ENCODE data around the gene NECAB2.

Gene NECAB2

DNA sequence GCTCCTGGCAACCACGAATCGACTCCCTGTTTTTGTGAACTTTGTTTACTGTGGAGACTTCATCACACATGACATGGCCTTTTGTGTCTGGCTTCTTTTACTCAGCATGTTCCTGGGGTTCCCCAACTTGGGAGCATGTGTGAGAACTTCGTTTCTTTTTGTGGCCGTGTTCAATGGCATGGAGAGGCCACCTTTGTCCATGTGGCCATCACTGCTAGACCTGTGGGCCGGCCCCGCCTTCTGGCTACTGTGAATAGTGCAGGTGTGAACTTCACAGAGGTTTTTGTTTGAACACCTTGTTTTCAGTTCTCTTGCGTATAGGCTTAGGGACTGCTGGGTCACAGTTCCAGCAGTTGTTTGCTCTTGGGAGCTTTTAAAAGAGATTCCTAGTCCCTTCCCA lies 80.2 kb downstream of the NECAB2 start:
- TF ChIP-seq CTCF (conservative IDR thresholded peaks at IDR 0.05; ENCODE audit: low read depth, low read length): peak; percentile 42
- DNase-seq (ENCODE audit: low read depth): no peak
- no peak overlapping the region for H3K4me3 ChIP-seq (ENCODE audit: low read length)

DNA sequence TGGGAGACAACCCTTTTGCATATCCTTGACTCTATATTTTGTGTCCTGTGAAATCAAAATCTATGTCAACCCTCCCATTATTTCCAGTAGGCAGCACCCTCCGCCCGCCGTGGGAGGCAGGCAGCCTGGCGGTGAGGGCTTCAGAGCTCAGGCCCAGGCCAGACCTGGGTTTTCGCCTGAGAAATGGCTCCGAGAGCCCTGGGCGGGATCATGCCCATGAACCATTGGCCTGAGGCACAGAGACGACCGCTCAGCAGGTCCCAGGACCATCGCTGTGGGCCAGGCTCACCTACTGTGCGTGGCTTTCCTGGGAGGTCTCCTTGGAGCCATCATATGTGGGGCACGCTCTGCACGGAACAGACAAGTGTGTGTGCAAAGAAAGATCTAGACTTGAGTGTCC lies 80.8 kb downstream of the NECAB2 start:
- TF ChIP-seq CTCF (conservative IDR thresholded peaks at IDR 0.05; ENCODE audit: low read depth, low read length): no peak
- DNase-seq (ENCODE audit: low read depth): no peak
- no peak overlapping the region for H3K4me3 ChIP-seq (ENCODE audit: low read length)

GRCh38 chr16:84049403-84050060 lies 81.5 kb downstream of the NECAB2 start:
- H3K4me3 ChIP-seq (ENCODE audit: low read length): no peak overlapping the region
- no peak for TF ChIP-seq CTCF (conservative IDR thresholded peaks at IDR 0.05; ENCODE audit: low read depth, low read length)
- DNase-seq (ENCODE audit: low read depth): no peak

DNA sequence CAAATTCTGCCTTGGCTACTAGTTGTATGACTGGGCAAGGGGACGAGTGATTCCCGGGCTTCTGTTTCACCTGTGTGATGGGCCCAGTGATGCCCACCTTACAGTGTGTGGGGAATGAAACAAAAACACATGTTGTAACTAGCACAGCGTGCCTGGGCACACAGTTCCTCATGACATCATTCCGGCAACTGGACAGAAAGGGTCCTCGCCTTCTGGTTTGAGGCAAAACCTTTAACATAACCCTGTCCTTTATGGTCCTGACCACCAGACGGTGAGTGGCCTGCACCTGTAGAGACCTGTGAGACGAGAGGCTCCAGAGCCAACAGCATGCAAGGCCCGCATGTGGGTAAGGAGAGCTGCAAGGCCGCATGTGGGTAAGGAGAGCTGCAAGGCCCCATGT lies 82.3 kb downstream of the NECAB2 start:
- no peak for DNase-seq (ENCODE audit: low read depth)
- TF ChIP-seq CTCF (conservative IDR thresholded peaks at IDR 0.05; ENCODE audit: low read depth, low read length): no peak
- no peak overlapping the region for H3K4me3 ChIP-seq (ENCODE audit: low read length)

GRCh38 chr16:84052071-84052622 lies 84.1 kb downstream of the NECAB2 start:
- DNase-seq (ENCODE audit: low read depth): no peak
- no peak for TF ChIP-seq CTCF (conservative IDR thresholded peaks at IDR 0.05; ENCODE audit: low read depth, low read length)

More at GRCh38 chr16:84052071-84052622, 84.1 kb downstream of the NECAB2 start:
- H3K4me3 ChIP-seq (ENCODE audit: low read length): no peak overlapping the region
